Endodermal cell (in vitro differentiated cells): Measurements from ENCODE around the gene CAMK4. TPM values are rescaled to one million over a fixed set of nuclear protein-coding genes. Genes with fewer than 3 reads are reported as not detected.

Source experiments
- DNase-seq: peaks from one replicate; pipeline ENCODE4 v3.0.0-alpha.2; 2017
- H3K27ac ChIP-seq: 2 replicates; pipeline ENCODE4 v1.5.1; 2013; ENCODE audit warnings: mild to moderate bottlenecking, low read depth, low read length, moderate library complexity
- H3K27me3 ChIP-seq: 2 replicates; pipeline ENCODE4 v1.6.1; 2013; ENCODE audit warnings: mild to moderate bottlenecking, low read length, moderate library complexity; ENCODE audit not compliant: insufficient read depth, control insufficient read depth, poor library complexity, severe bottlenecking
- H3K36me3 ChIP-seq: 2 replicates; pipeline ENCODE4 v1.7.0; 2013; ENCODE audit warnings: mild to moderate bottlenecking, low read length, moderate library complexity; ENCODE audit not compliant: control insufficient read depth, insufficient read depth
- H3K4me1 ChIP-seq: one replicate; pipeline ENCODE4 v1.7.0; 2013; ENCODE audit warnings: low read length; ENCODE audit not compliant: control insufficient read depth, insufficient read depth
- H3K4me3 ChIP-seq: 2 replicates; pipeline ENCODE4 v1.5.1; 2013; ENCODE audit warnings: mild to moderate bottlenecking, low read length, moderate library complexity
- H3K9ac ChIP-seq: 2 replicates; pipeline ENCODE4 v1.6.1; 2013; ENCODE audit warnings: mild to moderate bottlenecking, low read length, moderate library complexity; ENCODE audit not compliant: poor library complexity, severe bottlenecking; ENCODE audit errors: extremely low read depth
- H3K9me3 ChIP-seq: 2 replicates; pipeline ENCODE4 v1.6.1; 2013; ENCODE audit warnings: mild to moderate bottlenecking, low read length, moderate library complexity; ENCODE audit not compliant: control insufficient read depth
- H3K27ac Mint-ChIP-seq: 2 replicates; pipeline ENCODE4 v1.8.0; 2020; ENCODE audit warnings: mixed read lengths
- H3K27me3 Mint-ChIP-seq: 2 replicates; pipeline ENCODE4 v1.8.0; 2021; ENCODE audit warnings: mild to moderate bottlenecking, mixed read lengths; ENCODE audit not compliant: insufficient read depth
- H3K36me3 Mint-ChIP-seq: 2 replicates; pipeline ENCODE4 v1.8.0; 2020; ENCODE audit warnings: low read depth, mixed read lengths
- H3K4me1 Mint-ChIP-seq: 2 replicates; pipeline ENCODE4 v1.8.0; 2020; ENCODE audit warnings: mixed read lengths
- H3K4me3 Mint-ChIP-seq: 2 replicates; pipeline ENCODE4 v1.8.0; 2020; ENCODE audit warnings: mild to moderate bottlenecking, moderate library complexity, mixed read lengths
- H3K9me3 Mint-ChIP-seq: 2 replicates; pipeline ENCODE4 v1.8.0; 2020; ENCODE audit warnings: mild to moderate bottlenecking, mixed read lengths
- WGBS, 2 experiments: methylation state at CpG; one replicate each; pipeline versions ENCODE4 v1.1.5 to v1.1.7; 2013; ENCODE audit warnings: missing lambda C conversion rate in 2 of 2, mixed read lengths in 1 of 2; ENCODE audit not compliant: insufficient coverage in 1 of 2, insufficient read length in 1 of 2; 5-methylcytosine and 5-hydroxymethylcytosine counted together
- total RNA-seq, 2 donors: library from RNA; stranded (reverse); fragmentation: NEBNext Ultra II Directional in 1 of 2; extraction: Animal tissue kit (Norgen Biotek cat#: 25700) in 1 of 2; gene quantifications; 2 replicates in 1 of 2; 3 replicates in 1 of 2; pipeline ENCODE4 v1.2.1, GENCODE V29; 2021
- TF ChIP-seq, protein P1 (sequence below): fragments of 200-600 bp; sonication (generic); conservative IDR thresholded peaks from 2 replicates; pipeline ENCODE4 v1.5.0; 2021; ENCODE audit warnings: antibody characterized with exemption, mild to moderate bottlenecking

CAMK4 gene
- total RNA-seq, 2 donors from 2014 or later = 2.8 to 3.9 TPM

GRCh38 chr5:111494355-111494999, 270.3 kb downstream of the CAMK4 start:
- H3K27me3 Mint-ChIP-seq = no peaks in the 10 kb centered on the region
- peak overlapping the region; percentile 56 for H3K27ac Mint-ChIP-seq
- Histone ChIP-seq H3K9ac (no peak overlapping the region), H3K4me3 (no peak overlapping the region), H3K27ac (peak overlapping the region; percentile 9), H3K9me3 (no peaks in the 10 kb centered on the region), H3K36me3 (peaks cover 38% of the 10 kb centered on the region), H3K4me1 (no peaks in the 10 kb centered on the region), H3K27me3 (no peaks in the 10 kb centered on the region)
- H3K4me3 Mint-ChIP-seq = no peak overlapping the region
- H3K4me1 Mint-ChIP-seq = no peaks in the 10 kb centered on the region
- no peaks in the 10 kb centered on the region for H3K9me3 Mint-ChIP-seq
- DNase-seq = no peak
- TF ChIP-seq, protein P1, sequence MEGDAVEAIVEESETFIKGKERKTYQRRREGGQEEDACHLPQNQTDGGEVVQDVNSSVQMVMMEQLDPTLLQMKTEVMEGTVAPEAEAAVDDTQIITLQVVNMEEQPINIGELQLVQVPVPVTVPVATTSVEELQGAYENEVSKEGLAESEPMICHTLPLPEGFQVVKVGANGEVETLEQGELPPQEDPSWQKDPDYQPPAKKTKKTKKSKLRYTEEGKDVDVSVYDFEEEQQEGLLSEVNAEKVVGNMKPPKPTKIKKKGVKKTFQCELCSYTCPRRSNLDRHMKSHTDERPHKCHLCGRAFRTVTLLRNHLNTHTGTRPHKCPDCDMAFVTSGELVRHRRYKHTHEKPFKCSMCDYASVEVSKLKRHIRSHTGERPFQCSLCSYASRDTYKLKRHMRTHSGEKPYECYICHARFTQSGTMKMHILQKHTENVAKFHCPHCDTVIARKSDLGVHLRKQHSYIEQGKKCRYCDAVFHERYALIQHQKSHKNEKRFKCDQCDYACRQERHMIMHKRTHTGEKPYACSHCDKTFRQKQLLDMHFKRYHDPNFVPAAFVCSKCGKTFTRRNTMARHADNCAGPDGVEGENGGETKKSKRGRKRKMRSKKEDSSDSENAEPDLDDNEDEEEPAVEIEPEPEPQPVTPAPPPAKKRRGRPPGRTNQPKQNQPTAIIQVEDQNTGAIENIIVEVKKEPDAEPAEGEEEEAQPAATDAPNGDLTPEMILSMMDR = no peak
- WGBS, 2 experiments = 96 to 100% methylated on average over 2 of the region's 2 CpGs
- peaks cover 17% of the 10 kb centered on the region for H3K36me3 Mint-ChIP-seq

DNA sequence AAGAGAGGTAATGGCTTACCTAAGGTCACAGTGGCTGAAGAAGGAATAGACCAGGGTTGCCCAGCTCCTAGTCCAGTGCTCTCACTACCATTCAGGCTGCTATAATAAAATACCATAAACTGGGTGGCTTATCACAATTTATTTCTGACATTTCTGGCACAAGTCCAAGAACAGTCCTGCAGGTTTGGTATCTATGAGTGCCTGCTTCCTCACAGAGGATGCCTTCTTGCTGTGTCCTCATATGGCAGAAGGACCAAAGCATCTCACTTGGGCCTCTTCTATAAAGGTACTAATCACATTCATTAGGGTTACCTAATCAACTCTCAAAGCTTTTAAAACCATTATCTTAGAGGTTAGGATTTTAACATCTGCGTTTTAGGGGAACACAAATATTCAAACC, 271.0 kb downstream of the CAMK4 start:
- Histone ChIP-seq H3K4me1 (no peaks in the 10 kb centered on the region), H3K27me3 (no peaks in the 10 kb centered on the region), H3K4me3 (no peak overlapping the region), H3K36me3 (peaks cover 45% of the 10 kb centered on the region), H3K27ac (no peak overlapping the region), H3K9ac (no peak overlapping the region), H3K9me3 (no peaks in the 10 kb centered on the region)
- WGBS, 2 experiments = 100% methylated on average over 1 of the region's 1 CpG; no CpG with 5 or more reads in 1 of the 2 experiments
- Mint-ChIP-seq H3K27me3 (no peaks in the 10 kb centered on the region), H3K36me3 (peaks cover 20% of the 10 kb centered on the region), H3K4me1 (no peaks in the 10 kb centered on the region), H3K9me3 (no peaks in the 10 kb centered on the region), H3K4me3 (no peak overlapping the region), H3K27ac (peak overlapping the region; percentile 35)
- TF ChIP-seq, protein P1 = no peak
- DNase-seq = no peak

- Histone ChIP-seq H3K9me3 (no peaks in the 10 kb centered on the region), H3K27me3 (no peaks in the 10 kb centered on the region), H3K4me3 (no peak overlapping the region), H3K9ac (no peak overlapping the region), H3K36me3 (peaks cover 67% of the 10 kb centered on the region), H3K27ac (no peak overlapping the region), H3K4me1 (no peaks in the 10 kb centered on the region)
- H3K4me3 Mint-ChIP-seq = no peak overlapping the region
- peaks cover 33% of the 10 kb centered on the region for H3K36me3 Mint-ChIP-seq
- H3K27me3 Mint-ChIP-seq = no peaks in the 10 kb centered on the region
- TF ChIP-seq, protein P1 = no peak
- H3K27ac Mint-ChIP-seq = no peak overlapping the region
- H3K4me1 Mint-ChIP-seq = no peaks in the 10 kb centered on the region
- 100% methylated on average over 1 of the region's 1 CpG; no CpG with 5 or more reads in 1 of the 2 experiments for WGBS, 2 experiments
- H3K9me3 Mint-ChIP-seq = no peaks in the 10 kb centered on the region
- no peak for DNase-seq
Measured at GRCh38 chr5:111498346-111498745, 274.2 kb downstream of the CAMK4 start.
